Astrocyte (in vitro differentiated cells and primary cell): ENCODE measurements around the gene RCOR3. TPM values are rescaled to one million over a fixed set of nuclear protein-coding genes. Genes with fewer than 3 reads are reported as not detected.

ENCODE experiments used
- DNase-seq: peaks from one replicate; pipeline ENCODE4 v3.0.0-alpha.2; 2010; ENCODE audit warnings: low read depth
- FAIRE-seq: peaks from 2 replicates; lab custom pipeline; 2011; peaks lifted over from hg19 to GRCh38; lab: Jason Lieb, UNC
- H2AFZ ChIP-seq: 2 replicates; pipeline ENCODE4 v1.6.0; 2012; ENCODE audit warnings: low read depth, low read length, inconsistent platforms
- H3K27ac ChIP-seq: 2 replicates; pipeline ENCODE4 v1.5.1; 2011; ENCODE audit warnings: low read depth, low read length, inconsistent platforms
- H3K27me3 ChIP-seq: 2 replicates; pipeline ENCODE4 v1.6.0; 2011; ENCODE audit warnings: low read length, inconsistent platforms; ENCODE audit not compliant: insufficient read depth
- H3K36me3 ChIP-seq: 2 replicates; pipeline ENCODE4 v1.5.1; 2011; ENCODE audit warnings: low read length, inconsistent platforms; ENCODE audit not compliant: insufficient read depth
- H3K4me1 ChIP-seq: 2 replicates; pipeline ENCODE4 v1.5.1; 2011; ENCODE audit warnings: low read length, inconsistent platforms; ENCODE audit not compliant: insufficient read depth
- H3K4me2 ChIP-seq: 2 replicates; pipeline ENCODE4 v1.6.0; 2012; ENCODE audit warnings: low read length, inconsistent platforms
- H3K4me3 ChIP-seq: 2 replicates; pipeline ENCODE4 v1.5.1; 2011; ENCODE audit warnings: low read depth, mild to moderate bottlenecking, low read length, inconsistent platforms; ENCODE audit not compliant: insufficient read depth
- H3K79me2 ChIP-seq: 2 replicates; pipeline ENCODE4 v1.6.0; 2012; ENCODE audit warnings: mild to moderate bottlenecking, low read length, inconsistent platforms; ENCODE audit not compliant: insufficient read depth
- H3K9ac ChIP-seq: 2 replicates; pipeline ENCODE4 v1.6.0; 2012; ENCODE audit warnings: mild to moderate bottlenecking, low read length, inconsistent platforms
- H3K9me3 ChIP-seq: 2 replicates; pipeline ENCODE4 v1.5.1; 2012; ENCODE audit warnings: low read depth, mild to moderate bottlenecking, low read length, inconsistent platforms; ENCODE audit not compliant: insufficient read depth
- H4K20me1 ChIP-seq: 2 replicates; pipeline ENCODE4 v1.6.0; 2012; ENCODE audit warnings: low read length, inconsistent platforms; ENCODE audit not compliant: insufficient read depth
- H3K27ac Mint-ChIP-seq: one replicate; pipeline ENCODE4 v1.8.0; 2021; ENCODE audit warnings: mild to moderate bottlenecking, mixed read lengths; ENCODE audit not compliant: unreplicated experiment
- H3K27me3 Mint-ChIP-seq: one replicate; pipeline ENCODE4 v1.8.0; 2021; ENCODE audit warnings: low read depth, mixed read lengths; ENCODE audit not compliant: unreplicated experiment
- H3K36me3 Mint-ChIP-seq: one replicate; pipeline ENCODE4 v1.8.0; 2021; ENCODE audit warnings: low read depth, mixed read lengths; ENCODE audit not compliant: unreplicated experiment
- H3K4me1 Mint-ChIP-seq: one replicate; pipeline ENCODE4 v1.8.0; 2021; ENCODE audit warnings: low read depth, mixed read lengths; ENCODE audit not compliant: unreplicated experiment
- H3K4me3 Mint-ChIP-seq: one replicate; pipeline ENCODE4 v1.8.0; 2021; ENCODE audit warnings: mild to moderate bottlenecking, moderate library complexity, mixed read lengths; ENCODE audit not compliant: unreplicated experiment
- H3K9me3 Mint-ChIP-seq: one replicate; pipeline ENCODE4 v1.8.0; 2021; ENCODE audit warnings: mild to moderate bottlenecking, mixed read lengths; ENCODE audit not compliant: unreplicated experiment
- CTCF ChIP-seq: IDR thresholded peaks from 2 replicates; pipeline ENCODE4 v1.5.1; 2011; ENCODE audit warnings: low read depth, mild to moderate bottlenecking, inconsistent platforms, low read length, moderate library complexity; ENCODE audit not compliant: insufficient read depth
- EZH2 ChIP-seq: IDR thresholded peaks from 2 replicates; pipeline ENCODE4 v1.6.1; 2012; ENCODE audit warnings: mild to moderate bottlenecking, low read length, inconsistent platforms; ENCODE audit not compliant: insufficient read depth
- total RNA-seq: library from RNA; stranded (reverse); gene quantifications from 2 replicates; pipeline ENCODE4 v1.2.1, GENCODE V29; 2021

The RCOR3 gene
- total RNA-seq, 1 donor from 2014 or later: 68.2 TPM

GRCh38 chr1:211331011-211331709, 72.0 kb downstream of the RCOR3 start:
- Histone ChIP-seq H2AFZ (no peak overlapping the region), H3K36me3 (no peaks in the 10 kb centered on the region), H3K9me3 (no peaks in the 10 kb centered on the region), H3K4me1 (peaks cover 15% of the 10 kb centered on the region), H3K4me2 (peak overlapping the region; percentile 21), H3K27ac (no peak overlapping the region), H3K4me3 (no peak overlapping the region), H3K79me2 (peaks cover 83% of the 10 kb centered on the region), H3K27me3 (no peaks in the 10 kb centered on the region), H4K20me1 (peaks cover 77% of the 10 kb centered on the region), H3K9ac (no peak overlapping the region)
- Mint-ChIP-seq H3K36me3 (peaks cover 10% of the 10 kb centered on the region), H3K4me1 (peaks cover 25% of the 10 kb centered on the region), H3K27me3 (no peaks in the 10 kb centered on the region), H3K9me3 (peaks cover 2% of the 10 kb centered on the region), H3K4me3 (peak overlapping the region; percentile 2), H3K27ac (no peak overlapping the region)
- TF ChIP-seq EZH2: no peak
- no peak for TF ChIP-seq CTCF
- DNase-seq: peak; percentile 22
- FAIRE-seq: no peak

DNA sequence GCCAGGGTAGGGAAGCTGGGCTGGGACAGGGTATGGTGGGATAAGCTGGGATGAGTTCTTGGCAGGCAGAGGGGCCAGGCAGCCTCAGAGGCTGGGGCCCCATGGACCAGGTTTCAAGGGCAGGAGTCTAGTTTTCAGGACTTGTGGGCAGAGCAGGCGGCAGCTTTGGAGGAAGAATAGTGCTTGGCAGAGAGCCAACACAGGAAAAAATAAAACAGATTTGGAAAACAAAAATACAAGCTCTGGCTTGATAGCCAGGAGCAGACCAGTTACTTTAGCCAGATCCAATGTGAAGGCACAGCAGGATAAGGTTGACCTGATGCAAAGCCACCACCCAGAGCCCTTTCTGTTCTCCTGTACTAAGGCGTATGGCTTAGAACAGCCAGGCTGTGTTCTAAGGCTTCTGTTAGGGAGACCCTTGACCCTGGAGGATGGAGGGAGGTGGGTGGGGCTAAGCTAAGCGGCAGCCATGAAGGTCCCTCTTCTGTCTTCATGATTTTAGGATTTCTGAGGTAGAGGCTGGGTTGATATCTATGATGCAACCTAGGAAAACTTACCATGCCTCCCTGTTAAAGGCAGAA, 73.0 kb downstream of the RCOR3 start:
- Mint-ChIP-seq H3K36me3 (peaks cover 15% of the 10 kb centered on the region), H3K4me1 (peaks cover 25% of the 10 kb centered on the region), H3K9me3 (peaks cover 5% of the 10 kb centered on the region), H3K27ac (no peak overlapping the region), H3K27me3 (no peaks in the 10 kb centered on the region), H3K4me3 (no peak overlapping the region)
- no peak overlapping the region for H3K4me2 ChIP-seq
- DNase-seq (no peak), FAIRE-seq (no peak)
- no peaks in the 10 kb centered on the region for H3K36me3 ChIP-seq
- peaks cover 15% of the 10 kb centered on the region for H3K4me1 ChIP-seq
- H4K20me1 ChIP-seq: peaks cover 86% of the 10 kb centered on the region
- H3K4me3 ChIP-seq: no peak overlapping the region
- TF ChIP-seq EZH2 (no peak), CTCF (no peak)
- H3K9ac ChIP-seq: no peak overlapping the region
- no peak overlapping the region for H3K27ac ChIP-seq
- no peaks in the 10 kb centered on the region for H3K9me3 ChIP-seq
- H3K27me3 ChIP-seq: no peaks in the 10 kb centered on the region
- H2AFZ ChIP-seq: no peak overlapping the region
- peaks cover 92% of the 10 kb centered on the region for H3K79me2 ChIP-seq

DNA sequence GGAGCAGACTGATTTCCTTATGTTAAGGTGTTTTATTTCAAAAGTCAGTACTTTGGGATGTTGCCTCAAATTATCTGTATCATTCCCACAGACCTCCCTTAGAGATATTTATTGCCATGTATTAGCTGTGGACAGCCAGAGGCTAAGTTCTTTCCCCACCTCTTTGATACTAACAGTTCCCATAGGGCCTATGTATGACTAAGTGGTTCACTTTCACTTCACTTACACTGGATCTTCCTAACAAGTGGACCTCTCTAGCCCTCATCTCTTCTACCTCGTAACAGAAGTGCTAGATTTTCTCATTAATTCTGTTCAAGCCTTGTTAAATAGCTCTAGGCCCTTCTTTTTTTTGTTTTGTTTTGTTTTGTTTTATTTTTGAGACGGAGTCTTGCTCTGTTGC, 73.7 kb downstream of the RCOR3 start:
- DNase-seq (no peak), FAIRE-seq (no peak)
- H3K27me3 ChIP-seq: no peaks in the 10 kb centered on the region
- no peak overlapping the region for H3K9ac ChIP-seq
- peaks cover 92% of the 10 kb centered on the region for H3K79me2 ChIP-seq
- Mint-ChIP-seq H3K27ac (no peak overlapping the region), H3K27me3 (no peaks in the 10 kb centered on the region), H3K9me3 (peaks cover 5% of the 10 kb centered on the region), H3K4me3 (no peak overlapping the region), H3K4me1 (peaks cover 24% of the 10 kb centered on the region), H3K36me3 (peaks cover 16% of the 10 kb centered on the region)
- peaks cover 10% of the 10 kb centered on the region for H3K4me1 ChIP-seq
- H3K4me2 ChIP-seq: no peak overlapping the region
- H3K4me3 ChIP-seq: no peak overlapping the region
- no peaks in the 10 kb centered on the region for H3K36me3 ChIP-seq
- H4K20me1 ChIP-seq: peaks cover 93% of the 10 kb centered on the region
- no peak for TF ChIP-seq EZH2
- TF ChIP-seq CTCF: no peak
- no peak overlapping the region for H2AFZ ChIP-seq
- no peak overlapping the region for H3K27ac ChIP-seq
- H3K9me3 ChIP-seq: no peaks in the 10 kb centered on the region
